Activated naive CD4-positive, alpha-beta T cell (primary cell): ENCODE measurements around the gene NOS2.
"Not testable (repeated sequence)": the region's sequence is repeated elsewhere in the genome, so short reads cannot be mapped to it uniquely, and the experiment has no call there.

ENCODE experiments used
- DNase-seq, 4 experiments: peaks; one replicate each; lab custom pipeline; 2025; lab: John Stamatoyannopoulos, UW

NOS2 gene

DNA sequence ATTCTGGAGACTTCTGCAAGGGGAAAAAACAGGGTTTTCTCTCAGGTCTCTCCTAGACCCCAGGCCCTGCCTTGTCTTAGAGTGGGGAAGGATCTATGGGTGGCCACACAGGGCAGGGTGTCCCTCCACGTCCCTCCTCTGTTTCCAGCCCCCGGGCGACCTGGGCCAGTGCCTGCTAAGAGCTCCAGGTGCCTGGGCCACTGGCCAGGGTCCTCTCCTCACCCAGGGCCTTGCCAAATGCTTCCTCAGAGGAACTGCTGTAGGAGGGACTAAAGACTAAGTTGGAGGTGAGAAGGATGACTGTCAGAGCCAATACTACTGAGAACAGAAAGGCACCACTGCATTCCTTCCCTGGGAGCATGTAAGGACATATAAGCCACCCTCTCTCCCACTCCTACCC is 11.4 kb downstream of the NOS2 start:
- no peak for DNase-seq

DNA sequence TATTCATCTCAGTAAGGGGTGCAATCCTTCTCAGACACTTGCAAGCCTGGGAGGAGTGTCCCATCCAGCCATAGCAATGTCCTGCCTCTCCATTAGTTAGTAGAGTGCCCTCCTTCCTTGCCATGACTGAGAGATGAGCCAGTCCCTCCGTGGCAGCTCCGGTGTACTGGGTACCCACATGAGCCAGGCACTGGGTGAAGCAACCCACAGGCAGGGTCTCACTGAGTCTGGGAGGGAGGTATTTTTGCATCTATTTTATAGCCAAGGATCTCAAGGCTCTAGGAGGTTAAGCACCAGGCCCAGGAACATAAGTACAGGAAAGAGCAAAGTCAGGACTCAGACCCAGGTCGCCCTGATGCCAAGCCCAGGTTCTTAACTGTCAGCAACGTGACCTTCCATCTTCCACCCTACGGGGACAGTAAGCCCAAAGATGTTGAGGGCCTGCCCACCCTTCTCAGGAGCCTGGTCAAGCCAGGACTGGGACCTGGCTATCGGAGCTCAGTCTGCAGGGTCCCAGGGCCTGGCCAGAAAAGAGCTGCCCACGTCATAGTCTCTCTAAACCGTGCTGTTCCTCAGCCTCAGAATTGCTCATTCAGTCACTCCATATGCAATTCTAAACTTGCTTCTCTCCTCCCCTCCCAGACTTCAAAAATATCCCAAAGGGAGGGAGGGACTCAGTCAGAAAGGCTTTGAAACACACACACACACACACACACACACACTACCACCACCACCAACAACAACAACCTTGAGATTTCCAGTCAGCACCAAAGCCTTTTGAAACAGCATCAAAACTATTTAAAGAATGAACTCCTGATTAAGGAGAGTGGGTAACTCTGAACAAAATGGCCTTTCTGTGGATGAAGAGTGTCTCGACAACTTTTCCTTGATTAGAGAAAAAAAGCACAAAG is 16.6 kb downstream of the NOS2 start:
- DNase-seq = no peak

DNA sequence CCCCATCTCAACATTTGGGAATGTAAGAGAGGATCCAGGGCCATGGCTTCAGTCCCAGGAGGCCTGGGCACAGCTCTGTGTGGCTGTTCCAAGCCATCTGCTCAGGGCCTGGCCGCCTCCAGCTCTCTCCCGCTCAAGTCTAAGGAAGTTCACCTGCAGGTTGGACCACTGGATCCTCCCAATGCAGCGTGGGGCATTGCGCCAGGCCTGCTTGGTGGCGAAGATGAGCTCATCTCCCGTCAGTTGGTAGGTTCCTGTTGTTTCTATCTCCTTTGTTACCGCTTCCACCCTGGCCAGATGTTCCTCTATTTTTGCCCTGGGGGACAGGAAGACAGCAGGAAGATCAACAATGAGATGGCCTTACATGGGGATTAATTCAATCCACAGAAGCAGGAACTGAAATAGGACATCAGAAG is 17.5 kb downstream of the NOS2 start:
- DNase-seq = no peak

- no peak for DNase-seq
Measured at GRCh38 chr17:27780828-27781404, 19.4 kb downstream of the NOS2 start.

DNA sequence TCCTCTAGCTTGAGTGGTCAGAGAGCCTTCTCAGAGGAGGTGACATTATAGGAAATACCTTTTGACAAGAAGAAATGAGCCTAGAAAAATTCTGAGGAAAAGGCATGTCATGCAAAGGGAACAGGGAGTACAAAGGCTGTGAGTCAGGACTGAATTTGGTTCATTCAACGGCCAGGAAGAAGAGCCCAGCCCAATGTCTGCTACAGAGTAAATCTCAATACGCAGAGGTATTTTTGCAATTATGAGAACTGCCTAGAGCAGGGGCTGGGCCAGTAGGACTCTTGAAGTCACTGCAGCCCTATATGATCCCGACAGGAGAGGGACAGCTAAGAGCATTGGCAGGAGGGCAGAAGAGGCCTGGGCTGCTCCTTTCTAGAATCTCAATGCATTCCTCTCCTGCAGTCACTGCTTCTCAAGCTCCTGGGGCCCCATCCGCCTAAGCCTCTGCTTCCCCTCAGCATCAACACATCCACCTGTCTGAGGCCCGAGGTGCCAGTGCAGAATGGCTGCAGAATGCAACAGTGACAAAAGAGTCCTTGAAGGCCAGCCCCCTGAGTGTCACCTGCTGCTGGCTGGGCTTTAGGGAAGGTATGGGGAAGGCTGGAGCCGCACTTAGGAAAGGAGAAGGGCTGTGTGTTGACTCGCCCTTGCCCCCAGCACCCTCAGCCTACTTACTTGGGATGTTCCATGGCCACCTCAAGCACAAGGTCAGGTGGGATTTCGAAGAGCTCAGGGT is 20.1 kb downstream of the NOS2 start:
- no peak for DNase-seq

DNA sequence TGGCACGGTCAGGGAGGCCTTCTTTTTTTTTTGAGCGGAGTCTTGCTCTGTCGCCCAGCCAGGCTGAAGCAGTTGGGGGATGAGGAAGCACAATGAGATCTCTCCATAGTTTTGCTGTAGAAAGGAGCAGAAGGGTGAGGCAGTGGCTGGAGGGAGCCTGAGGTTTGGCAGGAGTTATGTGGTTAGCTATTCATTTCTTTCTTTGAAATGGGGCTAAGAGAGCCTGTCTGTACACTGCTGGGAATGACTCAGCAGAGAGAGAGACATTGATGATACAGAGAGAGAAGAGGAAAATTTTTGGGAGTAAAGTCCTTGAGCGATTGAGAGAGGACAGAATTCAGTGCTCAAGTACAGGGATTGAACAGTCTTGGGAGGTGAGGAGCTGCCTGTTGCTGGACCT is 22.1 kb downstream of the NOS2 start:
- no peak for DNase-seq

GRCh38 chr17:27776882-27777624 is 23.3 kb downstream of the NOS2 start:
- DNase-seq = no peak

DNA sequence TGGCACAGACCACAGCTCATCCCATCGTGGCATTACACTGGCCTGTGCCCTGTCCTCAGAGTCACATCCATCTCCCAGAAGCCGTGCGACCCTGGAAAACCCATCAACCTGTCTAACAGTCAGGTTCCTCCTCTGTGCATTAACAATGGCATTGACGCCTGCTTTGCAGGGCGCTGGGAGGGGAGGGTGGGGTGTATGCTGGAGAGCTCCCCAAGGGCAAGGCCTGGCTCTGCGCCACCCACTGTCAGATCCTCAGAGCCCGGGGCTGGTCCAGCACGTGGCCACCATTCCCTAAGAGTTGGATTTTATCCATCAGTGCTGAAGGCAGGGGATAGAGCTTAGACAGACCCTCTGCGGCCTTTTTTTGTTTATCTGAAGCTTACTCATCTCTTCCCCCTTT is 28.7 kb downstream of the NOS2 start:
- DNase-seq = no peak

DNA sequence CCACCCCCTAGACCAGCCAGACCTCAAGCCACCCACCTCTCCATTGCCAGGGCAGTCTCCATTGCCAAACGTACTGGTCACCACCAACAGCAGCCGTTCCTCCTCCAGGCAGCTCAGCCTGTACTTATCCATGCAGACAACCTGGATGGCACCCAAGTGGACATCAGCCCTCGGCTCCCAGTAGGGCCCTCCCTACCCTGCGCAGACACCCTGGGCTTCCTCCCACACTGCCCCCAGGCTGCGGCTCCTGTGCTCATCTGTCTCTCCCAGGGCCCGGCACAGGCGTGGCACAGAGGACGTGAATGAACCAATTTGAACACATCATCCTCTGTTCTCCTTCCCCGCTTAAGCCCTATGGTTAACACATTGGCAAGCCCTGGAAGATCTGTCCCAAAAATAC is 29.5 kb downstream of the NOS2 start:
- DNase-seq = no peak

GRCh38 chr17:27768858-27769410 is 31.4 kb downstream of the NOS2 start:
- DNase-seq = no peak

DNA sequence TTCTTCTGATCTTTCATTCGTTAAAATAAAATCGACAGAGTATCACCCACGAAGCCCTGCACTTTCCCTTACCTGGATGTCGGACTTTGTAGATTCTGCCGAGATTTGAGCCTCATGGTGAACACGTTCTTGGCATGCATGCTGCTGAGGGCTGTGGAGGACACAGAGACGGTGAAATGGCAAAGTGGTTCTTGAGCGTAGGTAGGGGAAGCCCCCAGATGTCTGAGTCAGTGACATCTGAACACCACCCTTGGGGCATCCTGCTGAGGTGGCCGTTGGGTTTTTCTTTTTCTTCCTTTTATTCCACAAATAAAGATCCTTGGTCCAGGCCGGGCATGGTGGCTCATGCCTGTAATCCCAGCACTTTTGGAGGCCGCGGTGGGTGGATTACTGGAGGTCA is 33.9 kb downstream of the NOS2 start:
- no peak for DNase-seq

- DNase-seq = no peak
Measured at GRCh38 chr17:27765353-27765752, 35.0 kb downstream of the NOS2 start.

- no peak for DNase-seq
Measured at GRCh38 chr17:27764589-27764988, 35.7 kb downstream of the NOS2 start.

- no peak for DNase-seq
Measured at GRCh38 chr17:27762527-27763305, 37.6 kb downstream of the NOS2 start.

DNA sequence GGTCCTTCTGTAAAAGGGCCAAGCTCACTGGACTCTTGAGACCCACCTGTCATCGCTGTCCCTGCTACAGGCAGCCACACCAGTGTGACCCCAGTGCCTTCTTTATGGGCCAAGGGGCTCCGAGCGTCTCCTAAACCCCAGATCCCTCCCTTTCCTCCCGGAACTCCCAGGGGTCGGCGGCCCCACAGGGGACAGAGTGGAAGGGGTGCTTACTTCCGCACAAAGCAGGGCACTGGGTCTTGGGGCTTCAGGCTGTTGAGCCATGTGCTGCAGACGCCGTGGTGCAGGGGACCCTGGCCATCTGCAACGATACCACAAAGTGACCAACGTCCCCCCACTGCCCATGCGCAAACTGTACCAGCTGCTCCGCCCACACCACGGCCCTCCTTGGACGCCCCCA is 39.4 kb downstream of the NOS2 start:
- DNase-seq = not testable (repeated sequence)

GRCh38 chr17:27760069-27760885 is 40.1 kb downstream of the NOS2 start:
- peak; percentile 52 to 74 (median 62) for DNase-seq

GRCh38 chr17:27759528-27759927 is 40.8 kb downstream of the NOS2 start:
- DNase-seq = no peak

- DNase-seq = peak in 3 of 4 experiments; percentile 8 to 16 (median 14)
Measured at GRCh38 chr17:27756467-27757371, 43.6 kb downstream of the NOS2 start.
